Adrenal gland (tissue), 5 donors: ENCODE results near the gene ZNF814.
"Not testable (repeated sequence)": the region's sequence is repeated elsewhere in the genome, so short reads cannot be mapped to it uniquely, and the experiment has no call there.

Experiments
- CTCF ChIP-seq, 6 experiments: fragments of 450-650 bp in 4 of 6; fragments of 200-600 bp in 2 of 6; sonication (generic) in 1 of 6; IDR thresholded peaks; 1 replicate in 5 of 6; 2 replicates in 1 of 6; pipeline versions ENCODE4 v1.5.1 to v1.8.0; 2016 to 2021; ENCODE audit warnings: antibody characterized with exemption in 6 of 6, mild to moderate bottlenecking in 2 of 6, moderate library complexity in 1 of 6
- POLR2A ChIP-seq, 2 donors: fragments of 450-650 bp; IDR thresholded peaks; one replicate each; pipeline ENCODE4 v1.6.1; 2017; ENCODE audit warnings: antibody characterized with exemption in 2 of 2, mild to moderate bottlenecking in 2 of 2, moderate library complexity in 1 of 2
- donor health status: DM: no; HTN: no; CAD: no.

- TF ChIP-seq CTCF, POLR2A (IDR thresholded peaks at IDR 0.05): not testable (repeated sequence)
Measured at GRCh38 chr19:57869655-57870054, 19.2 kb downstream of the ZNF814 start.
